LNCaP clone FGC (cell line): ENCODE data around the gene FLCN.

Experiments
- DNase-seq: peaks from one replicate; pipeline ENCODE4 v3.0.0-alpha.2; 2011; ENCODE audit warnings: low read depth
- H3K4me3 ChIP-seq: 2 replicates; pipeline ENCODE4 v1.5.1; 2011; ENCODE audit warnings: mild to moderate bottlenecking, low read depth, low read length, control low read depth
- CTCF ChIP-seq: IDR thresholded peaks from 2 replicates; pipeline ENCODE4 v1.5.1; 2012; ENCODE audit warnings: mild to moderate bottlenecking; ENCODE audit not compliant: control insufficient read depth, insufficient read depth; ENCODE audit errors: extremely low read depth

FLCN gene

DNA sequence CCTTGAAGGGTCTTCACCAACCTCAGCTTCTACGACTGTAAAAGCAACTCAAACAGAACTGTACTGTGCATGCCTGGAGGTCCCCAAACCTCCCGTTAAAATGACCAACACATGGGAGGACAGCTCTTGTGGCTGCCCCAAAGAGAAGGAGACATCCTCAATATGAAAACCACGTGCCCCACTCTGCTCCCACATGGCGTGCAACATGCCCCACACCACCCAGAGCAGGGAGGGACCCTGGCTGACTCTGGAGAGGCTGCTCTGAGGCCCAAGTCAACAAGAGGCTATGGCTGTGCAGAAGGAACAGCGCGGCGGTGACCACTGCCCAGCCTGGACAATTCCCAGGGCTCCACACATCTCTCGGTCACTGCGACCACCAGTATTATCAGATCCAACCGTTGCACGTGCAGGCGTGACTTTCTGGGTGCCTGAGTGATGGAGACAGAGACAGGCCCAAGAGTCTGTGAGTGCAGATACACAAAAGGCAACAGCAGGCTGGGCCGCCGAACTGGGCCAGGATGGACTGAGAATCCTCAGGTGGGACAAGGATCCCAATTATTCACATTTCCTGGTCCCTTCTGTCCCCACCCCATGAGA is 32.2 kb downstream of the FLCN start:
- H3K4me3 ChIP-seq = no peak overlapping the region
- no peak for TF ChIP-seq CTCF
- DNase-seq = no peak

DNA sequence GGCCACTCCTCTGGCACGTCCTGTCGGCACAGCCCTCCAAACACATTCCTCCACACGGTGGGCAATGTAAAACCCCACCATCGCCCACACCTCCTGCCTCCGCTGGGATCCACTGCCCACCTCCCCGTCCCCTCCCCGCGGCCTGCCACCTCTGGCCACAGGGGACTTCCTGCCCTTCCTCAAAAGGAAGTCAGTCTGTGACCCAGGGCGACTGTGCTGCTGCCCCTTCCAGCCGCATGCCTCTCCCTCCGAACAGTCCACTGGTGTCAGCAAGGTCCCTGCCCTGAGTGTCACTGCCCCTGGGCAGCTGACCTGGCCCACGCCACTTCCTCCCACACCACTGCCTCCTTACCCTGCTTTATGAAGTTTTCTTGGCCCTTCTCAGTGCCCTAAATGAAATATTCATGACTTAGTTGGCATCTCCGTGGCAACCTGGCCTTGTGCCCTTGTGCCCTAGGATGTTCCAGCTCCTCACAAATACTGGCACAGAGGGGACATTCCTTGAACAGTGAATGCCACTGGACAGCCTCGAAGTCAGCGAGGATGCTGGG is 32.9 kb downstream of the FLCN start:
- TF ChIP-seq CTCF = no peak
- no peak overlapping the region for H3K4me3 ChIP-seq
- DNase-seq = no peak

- no peak for DNase-seq
- H3K4me3 ChIP-seq = no peak overlapping the region
- no peak for TF ChIP-seq CTCF
Observed at GRCh38 chr17:17203173-17203730, 33.7 kb downstream of the FLCN start.

- no peak for DNase-seq
- no peak overlapping the region for H3K4me3 ChIP-seq
- no peak for TF ChIP-seq CTCF
Observed at GRCh38 chr17:17201907-17202306, 35.1 kb downstream of the FLCN start.

DNA sequence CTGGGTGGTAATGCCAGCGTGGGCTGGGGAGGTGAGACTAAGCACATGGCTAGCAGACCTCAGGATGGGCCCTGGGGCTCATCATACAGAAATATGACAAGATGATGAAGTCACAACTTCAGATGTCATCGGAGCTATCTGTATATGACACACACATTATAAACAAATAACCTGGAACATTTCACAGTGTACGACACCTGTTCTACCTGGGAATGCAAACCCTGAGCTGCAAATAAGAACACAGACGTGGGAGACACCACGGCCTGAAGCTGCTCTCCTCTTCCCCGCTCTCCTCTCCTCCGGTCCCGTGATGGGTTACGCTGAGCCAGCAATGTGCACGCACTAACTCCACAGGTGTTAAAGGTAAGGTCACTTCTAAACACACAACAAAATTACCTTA is 35.7 kb downstream of the FLCN start:
- DNase-seq = peak; percentile 90
- TF ChIP-seq CTCF = no peak
- H3K4me3 ChIP-seq = no peak overlapping the region

DNA sequence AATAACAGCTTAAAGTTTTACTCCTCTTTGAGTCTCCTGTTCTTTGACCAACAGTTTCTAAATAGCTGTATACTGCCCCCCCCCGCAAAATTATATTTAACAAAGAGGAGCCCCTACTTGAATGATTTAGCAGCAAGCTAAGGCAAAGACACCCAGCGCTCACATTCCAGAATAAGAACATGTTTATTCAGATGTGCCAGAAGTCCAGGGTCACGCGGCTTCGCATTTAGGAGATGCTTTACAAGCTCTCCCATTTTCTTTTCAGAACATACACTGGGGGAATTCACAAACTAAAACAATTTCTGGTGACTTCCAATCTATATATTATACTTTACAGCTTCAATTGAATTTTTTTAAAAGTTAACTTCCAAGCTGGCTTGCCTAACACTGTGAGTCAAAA is 36.1 kb downstream of the FLCN start:
- no peak for DNase-seq
- H3K4me3 ChIP-seq = no peak overlapping the region
- TF ChIP-seq CTCF = no peak

DNA sequence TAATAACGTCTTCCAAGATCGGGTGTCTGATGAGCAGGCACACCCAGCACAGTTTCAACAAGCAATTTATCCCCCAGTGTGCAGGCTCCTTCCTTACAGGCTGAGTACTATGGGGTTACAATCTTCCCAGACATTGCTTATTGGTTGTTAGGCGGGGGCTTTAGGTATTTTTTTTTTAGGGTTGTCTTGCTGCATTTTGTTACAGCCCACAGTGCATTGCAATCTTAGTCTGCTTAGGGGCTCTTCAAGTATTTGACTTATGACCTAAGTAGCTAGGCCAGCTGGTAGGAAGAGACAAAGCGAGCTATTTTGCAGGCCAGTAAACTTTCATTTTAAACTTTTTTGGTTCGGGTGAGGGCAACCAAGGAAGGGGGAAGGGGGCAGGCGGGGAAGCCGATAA is 36.7 kb downstream of the FLCN start:
- H3K4me3 ChIP-seq = no peak overlapping the region
- DNase-seq = no peak
- no peak for TF ChIP-seq CTCF
